Skeletal muscle satellite cell (primary cell): ENCODE results near the gene GTF2E1.
"Not testable (repeated sequence)": the region's sequence is repeated elsewhere in the genome, so short reads cannot be mapped to it uniquely, and the experiment has no call there.

Experiments
- H3K27me3 ChIP-seq: 2 replicates; pipeline ENCODE4 v1.7.0; 2013; ENCODE audit warnings: low read length; ENCODE audit not compliant: control insufficient read depth, insufficient read depth
- H3K36me3 ChIP-seq: 2 replicates; pipeline ENCODE4 v1.7.0; 2013; ENCODE audit warnings: mild to moderate bottlenecking, control low read depth, low read length; ENCODE audit not compliant: insufficient read depth
- H3K4me1 ChIP-seq: 2 replicates; pipeline ENCODE4 v1.7.0; 2013; ENCODE audit warnings: low read length; ENCODE audit not compliant: control insufficient read depth, insufficient read depth
- H3K4me2 ChIP-seq: 2 replicates; pipeline ENCODE4 v1.7.0; 2013; ENCODE audit warnings: mild to moderate bottlenecking, low read length
- H3K4me3 ChIP-seq: 2 replicates; pipeline ENCODE4 v1.7.0; 2013; ENCODE audit warnings: low read length
- H3K9ac ChIP-seq: 2 replicates; pipeline ENCODE4 v1.7.0; 2013; ENCODE audit warnings: mild to moderate bottlenecking, low read depth, low read length, moderate library complexity
- H3K9me3 ChIP-seq: replicated peaks from 2 replicates; pipeline ENCODE4 v1.7.0; 2013; ENCODE audit warnings: mild to moderate bottlenecking, control low read depth, low read length

Gene GTF2E1

DNA sequence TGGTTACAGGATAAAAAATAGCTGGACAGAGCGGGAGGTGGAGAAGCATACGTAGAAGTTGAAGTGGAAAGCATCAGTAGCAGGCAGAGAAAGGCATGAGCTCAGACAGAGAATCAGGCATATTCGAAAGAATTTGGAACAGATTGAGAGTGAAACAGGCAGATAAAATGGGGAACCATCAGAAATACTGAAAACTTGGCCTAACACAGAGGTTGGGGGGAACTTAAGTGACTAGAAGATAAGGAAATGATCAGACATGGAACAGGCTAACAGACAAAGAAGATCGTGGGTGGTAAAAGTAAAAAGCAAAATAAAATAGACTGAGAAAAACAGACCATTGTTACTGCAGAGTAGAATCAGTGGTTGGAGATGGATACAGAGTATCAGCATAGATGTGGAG, 32.9 kb downstream of the GTF2E1 start:
- Histone ChIP-seq H3K4me1 (peaks cover 16% of the 10 kb centered on the region), H3K36me3 (peaks cover 26% of the 10 kb centered on the region), H3K27me3 (no peaks in the 10 kb centered on the region), H3K9ac (no peak overlapping the region), H3K4me3 (no peak overlapping the region), H3K4me2 (no peak overlapping the region), H3K9me3 (no peaks in the 10 kb centered on the region)

DNA sequence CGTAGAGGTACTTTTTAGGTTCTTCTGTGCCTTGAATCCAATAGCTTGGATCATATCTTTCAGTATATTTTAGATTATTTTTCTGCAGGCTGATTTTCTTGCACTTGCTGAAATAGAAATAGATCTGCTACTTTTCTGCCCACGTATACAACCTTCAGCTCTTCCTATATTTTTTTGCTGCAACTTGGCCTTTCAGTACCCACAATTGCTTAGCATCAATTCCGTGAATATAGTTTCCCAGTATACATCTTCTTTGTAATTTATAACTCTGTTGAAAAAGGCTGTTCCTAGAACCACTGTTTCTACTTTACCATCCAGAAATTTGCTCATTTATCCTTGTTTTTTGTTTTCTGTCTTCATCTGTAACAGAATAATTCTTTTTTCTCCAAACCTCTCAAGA, 36.2 kb downstream of the GTF2E1 start:
- H3K9ac ChIP-seq: no peak overlapping the region
- no peaks in the 10 kb centered on the region for H3K9me3 ChIP-seq
- no peak overlapping the region for H3K4me3 ChIP-seq
- H3K27me3 ChIP-seq: no peaks in the 10 kb centered on the region
- peaks cover 26% of the 10 kb centered on the region for H3K4me1 ChIP-seq
- H3K36me3 ChIP-seq: peaks cover 17% of the 10 kb centered on the region
- H3K4me2 ChIP-seq: no peak overlapping the region

DNA sequence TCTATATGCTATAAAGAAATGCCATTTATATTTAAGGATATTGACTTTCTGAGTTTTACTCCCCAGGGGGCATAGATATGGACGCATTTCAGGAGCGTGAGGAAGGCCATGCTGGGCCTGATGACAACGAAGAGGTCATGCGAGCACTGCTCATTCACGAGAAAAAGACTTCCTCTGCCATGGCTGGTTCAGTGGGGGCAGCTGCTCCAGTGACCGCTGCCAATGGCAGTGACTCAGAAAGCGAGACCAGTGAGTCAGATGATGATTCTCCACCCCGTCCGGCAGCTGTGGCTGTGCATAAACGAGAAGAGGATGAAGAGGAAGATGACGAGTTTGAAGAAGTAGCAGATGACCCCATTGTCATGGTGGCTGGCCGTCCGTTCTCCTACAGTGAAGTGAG, 38.4 kb downstream of the GTF2E1 start:
- H3K9me3 ChIP-seq: no peaks in the 10 kb centered on the region
- peaks cover 14% of the 10 kb centered on the region for H3K36me3 ChIP-seq
- peak overlapping the region; percentile 78 for H3K4me2 ChIP-seq
- H3K4me3 ChIP-seq: peak overlapping the region; percentile 58
- peaks cover 21% of the 10 kb centered on the region for H3K4me1 ChIP-seq
- H3K27me3 ChIP-seq: no peaks in the 10 kb centered on the region
- peak overlapping the region; percentile 15 for H3K9ac ChIP-seq

DNA sequence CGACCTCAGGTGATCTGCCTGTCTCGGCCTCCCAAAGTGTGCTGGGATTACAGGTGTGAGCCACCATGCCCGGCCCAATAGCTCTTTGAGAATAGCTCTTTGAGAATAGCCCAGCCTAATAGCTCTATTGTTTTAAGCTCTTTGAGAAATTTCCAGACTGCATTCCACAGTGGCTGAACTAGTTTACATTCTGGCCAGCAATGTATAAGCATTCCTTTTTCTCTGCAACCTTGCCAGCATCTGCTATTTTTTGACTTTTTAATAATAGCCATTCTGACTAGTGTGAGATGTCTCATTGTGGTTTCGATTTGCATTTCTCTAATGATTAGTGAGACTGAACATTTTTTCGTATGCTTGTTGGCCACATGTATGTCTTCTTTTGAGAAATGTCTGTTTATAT, 43.3 kb downstream of the GTF2E1 start:
- not testable (repeated sequence) for H3K4me2 ChIP-seq, H3K4me1 ChIP-seq, H3K9me3 ChIP-seq, H3K36me3 ChIP-seq, H3K4me3 ChIP-seq, H3K27me3 ChIP-seq, H3K9ac ChIP-seq

DNA sequence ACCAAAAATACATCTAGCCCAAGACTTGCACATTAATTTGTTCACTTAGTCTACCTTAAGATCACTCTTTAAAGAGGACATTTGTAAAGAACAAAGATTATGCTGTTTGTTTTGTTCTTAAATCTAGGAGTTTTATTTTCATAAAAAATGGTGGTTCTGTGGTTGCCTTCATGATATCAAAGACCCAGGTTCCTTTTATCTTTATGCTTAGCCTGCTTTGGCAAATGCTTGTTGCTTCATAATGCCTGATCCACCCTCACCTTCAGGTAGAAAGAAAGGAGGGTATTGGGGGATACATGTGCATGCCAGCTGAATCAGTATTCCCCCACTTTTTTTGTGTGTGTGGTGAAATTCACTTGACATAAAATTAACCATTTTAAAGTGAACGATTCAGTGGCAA, 48.5 kb downstream of the GTF2E1 start:
- H3K4me1 ChIP-seq: peaks cover 13% of the 10 kb centered on the region
- H3K9ac ChIP-seq: no peak overlapping the region
- H3K4me2 ChIP-seq: no peak overlapping the region
- no peaks in the 10 kb centered on the region for H3K27me3 ChIP-seq
- H3K9me3 ChIP-seq: no peaks in the 10 kb centered on the region
- H3K4me3 ChIP-seq: no peak overlapping the region
- no peaks in the 10 kb centered on the region for H3K36me3 ChIP-seq

DNA sequence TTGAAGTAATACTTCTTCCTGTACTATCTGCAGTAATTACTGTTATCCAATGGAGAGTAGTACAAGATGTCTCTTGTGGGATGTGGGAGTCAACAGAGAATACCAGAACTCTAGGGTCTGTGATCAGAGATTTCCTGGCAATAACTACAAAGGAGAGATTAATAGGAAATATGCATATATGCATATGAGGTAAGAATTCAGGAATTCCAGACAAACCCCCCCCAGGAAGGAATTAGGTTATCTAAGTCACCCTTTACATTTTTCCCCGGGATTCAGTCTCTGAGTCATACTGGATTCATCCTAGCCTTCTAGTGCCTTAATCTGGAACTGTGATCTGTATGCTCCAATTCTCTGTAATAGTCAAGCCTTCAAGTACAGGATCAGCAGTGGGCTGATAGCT, 49.4 kb downstream of the GTF2E1 start:
- Histone ChIP-seq H3K36me3 (no peaks in the 10 kb centered on the region), H3K4me3 (no peak overlapping the region), H3K9me3 (no peaks in the 10 kb centered on the region), H3K9ac (no peak overlapping the region), H3K27me3 (no peaks in the 10 kb centered on the region), H3K4me1 (peaks cover 13% of the 10 kb centered on the region), H3K4me2 (no peak overlapping the region)

DNA sequence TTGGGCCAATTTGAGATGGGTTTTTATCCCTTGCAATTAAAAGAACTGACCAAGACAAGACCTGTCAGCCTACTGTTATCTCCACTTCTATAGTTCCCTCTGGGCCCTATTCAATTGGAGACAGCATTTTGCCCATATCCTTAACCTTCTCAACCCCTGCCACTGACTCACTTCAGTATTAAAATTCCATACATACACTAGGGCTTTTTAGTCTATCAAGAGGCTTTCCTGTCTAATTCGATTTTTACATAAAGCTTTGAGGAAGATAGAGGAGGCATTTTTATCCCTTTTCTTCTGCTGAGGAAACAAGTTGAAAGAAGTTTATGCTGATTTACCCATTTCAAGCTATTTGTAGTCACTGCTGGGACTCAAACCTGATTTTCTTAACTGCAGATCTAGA, 51.1 kb downstream of the GTF2E1 start:
- Histone ChIP-seq H3K9ac (no peak overlapping the region), H3K4me2 (no peak overlapping the region), H3K4me1 (peaks cover 13% of the 10 kb centered on the region), H3K4me3 (no peak overlapping the region), H3K27me3 (no peaks in the 10 kb centered on the region), H3K36me3 (no peaks in the 10 kb centered on the region), H3K9me3 (no peaks in the 10 kb centered on the region)

DNA sequence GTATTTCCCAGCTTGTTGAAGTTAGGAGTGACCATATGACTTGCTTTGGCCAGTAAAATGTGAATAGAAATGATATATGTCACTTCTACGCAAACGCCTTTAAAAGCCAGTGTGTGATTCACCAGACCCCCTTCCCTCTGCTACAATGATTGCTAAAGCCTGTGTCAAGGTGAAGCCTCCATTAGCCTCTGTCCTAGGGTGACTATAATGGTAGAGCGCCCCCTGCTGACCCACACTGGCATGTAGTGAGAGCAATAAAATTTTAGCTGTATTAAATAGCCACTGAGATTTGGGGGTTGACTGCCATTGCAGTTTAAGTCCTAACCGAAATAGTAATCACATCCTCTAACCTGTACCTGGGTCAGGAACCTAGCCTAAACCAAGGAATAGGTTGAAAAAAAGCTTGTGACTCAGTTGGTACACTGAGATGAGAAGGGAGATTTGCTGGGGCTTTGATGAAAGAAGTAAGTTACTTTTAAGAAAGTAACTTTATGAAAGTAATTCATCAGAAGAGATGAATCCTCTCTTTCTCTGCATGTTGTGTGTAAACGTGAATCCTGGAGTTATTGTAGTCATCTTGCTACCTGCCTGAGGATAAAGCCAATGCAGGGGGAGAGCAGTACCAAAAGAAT, 52.6 kb downstream of the GTF2E1 start:
- Histone ChIP-seq H3K9me3 (no peaks in the 10 kb centered on the region), H3K9ac (no peak overlapping the region), H3K4me2 (no peak overlapping the region), H3K27me3 (no peaks in the 10 kb centered on the region), H3K4me1 (peaks cover 13% of the 10 kb centered on the region), H3K4me3 (no peak overlapping the region), H3K36me3 (no peaks in the 10 kb centered on the region)

DNA sequence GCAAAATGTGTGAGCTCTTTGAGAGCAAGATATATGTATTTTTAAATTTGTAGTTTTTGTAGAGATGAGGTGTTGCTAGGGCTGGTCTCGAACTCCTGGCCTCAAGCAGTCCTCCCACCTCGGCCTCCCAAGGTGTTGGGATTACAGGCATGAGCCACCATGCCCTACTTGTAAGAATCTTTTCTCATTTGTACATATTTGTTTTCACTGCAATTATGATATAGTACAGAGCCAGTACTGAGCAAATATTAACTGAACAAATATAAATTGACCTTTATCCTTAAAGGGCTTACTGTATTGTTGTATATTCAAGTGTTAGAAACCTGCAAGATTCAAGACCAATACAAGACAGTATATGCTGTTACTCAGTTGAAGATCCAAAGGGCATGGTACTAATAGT, 53.4 kb downstream of the GTF2E1 start:
- no peak overlapping the region for H3K9ac ChIP-seq
- no peaks in the 10 kb centered on the region for H3K27me3 ChIP-seq
- H3K4me2 ChIP-seq: no peak overlapping the region
- H3K4me1 ChIP-seq: peaks cover 13% of the 10 kb centered on the region
- H3K4me3 ChIP-seq: no peak overlapping the region
- H3K36me3 ChIP-seq: no peaks in the 10 kb centered on the region
- H3K9me3 ChIP-seq: no peaks in the 10 kb centered on the region

DNA sequence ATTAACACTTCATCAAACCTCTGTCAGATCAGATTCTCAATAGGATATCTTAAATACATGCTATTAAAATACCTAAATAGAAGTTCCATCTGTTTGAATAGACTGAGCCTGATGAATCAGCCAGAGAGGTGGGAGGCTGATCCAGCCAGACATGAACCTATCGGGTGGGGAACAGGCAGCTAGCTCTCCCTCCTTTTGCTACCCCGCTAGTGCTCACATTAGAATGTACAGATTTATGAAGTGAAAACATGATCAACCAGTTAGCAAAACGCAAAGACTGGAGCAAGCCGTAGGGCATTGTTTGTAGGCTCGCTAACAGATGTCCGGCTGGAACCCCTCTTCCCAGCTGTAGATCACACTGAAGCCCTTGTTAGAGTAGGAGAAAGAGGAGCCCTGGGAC, 54.4 kb downstream of the GTF2E1 start:
- Histone ChIP-seq H3K27me3 (no peaks in the 10 kb centered on the region), H3K36me3 (no peaks in the 10 kb centered on the region), H3K4me1 (peaks cover 11% of the 10 kb centered on the region), H3K4me3 (no peak overlapping the region), H3K4me2 (no peak overlapping the region), H3K9me3 (no peaks in the 10 kb centered on the region), H3K9ac (no peak overlapping the region)

DNA sequence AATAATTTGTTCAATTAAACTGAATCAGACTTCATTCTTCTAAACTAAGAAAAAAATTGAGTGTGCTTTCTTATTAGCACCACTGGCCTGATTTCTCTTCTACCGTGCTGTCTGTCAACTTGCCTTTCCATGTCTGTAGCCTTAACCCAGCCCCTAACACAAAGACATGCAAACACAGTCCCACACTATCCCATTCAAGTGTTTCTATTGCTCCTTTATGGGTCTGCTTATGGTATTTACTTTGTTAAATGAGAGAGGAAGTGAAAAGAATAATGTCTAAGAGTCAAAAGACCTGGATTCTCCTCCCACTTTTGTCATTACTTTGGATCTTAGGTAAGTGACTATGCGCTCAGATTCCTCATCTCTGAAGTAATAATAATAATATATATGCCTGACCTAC, 55.3 kb downstream of the GTF2E1 start:
- Histone ChIP-seq H3K27me3 (no peaks in the 10 kb centered on the region), H3K4me2 (no peak overlapping the region), H3K36me3 (no peaks in the 10 kb centered on the region), H3K4me1 (peaks cover 6% of the 10 kb centered on the region), H3K4me3 (no peak overlapping the region), H3K9ac (no peak overlapping the region), H3K9me3 (no peaks in the 10 kb centered on the region)

DNA sequence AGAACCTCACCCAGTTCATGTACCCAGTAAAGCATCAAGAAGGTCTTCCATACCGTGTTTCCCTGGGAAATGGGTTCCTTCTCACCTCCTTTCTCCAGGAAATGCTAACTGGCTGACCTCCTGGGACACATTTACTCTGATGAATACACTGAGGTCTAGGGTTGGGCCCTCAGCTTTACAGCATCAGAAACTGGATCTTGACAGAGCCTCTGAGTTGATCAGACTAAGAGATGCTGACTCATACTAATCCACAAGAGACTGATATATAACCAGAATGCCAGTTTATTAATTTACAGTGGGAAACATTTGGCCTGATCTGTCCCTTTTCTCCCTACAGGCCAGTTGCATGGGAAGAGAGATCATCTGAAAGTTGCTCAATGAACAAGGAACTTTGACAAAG, 55.8 kb downstream of the GTF2E1 start:
- no peak overlapping the region for H3K9ac ChIP-seq
- H3K27me3 ChIP-seq: no peaks in the 10 kb centered on the region
- H3K36me3 ChIP-seq: no peaks in the 10 kb centered on the region
- no peak overlapping the region for H3K4me3 ChIP-seq
- H3K4me2 ChIP-seq: no peak overlapping the region
- no peaks in the 10 kb centered on the region for H3K9me3 ChIP-seq
- H3K4me1 ChIP-seq: peaks cover 6% of the 10 kb centered on the region
